ENCODE results near the gene TNFSF15. TPM values are rescaled to one million over a fixed set of nuclear protein-coding genes. Genes with fewer than 3 reads are reported as not detected.
"Not testable (repeated sequence)": the region's sequence is repeated elsewhere in the genome, so short reads cannot be mapped to it uniquely, and the experiment has no call there.

Gene TNFSF15
- total RNA-seq, 2 donors from 2014 or later: 1.7 to 9.0 TPM

GRCh38 chr9:114745108-114745848 lies 60.6 kb downstream of the TNFSF15 start:
- Histone ChIP-seq H3K36me3 (no peaks in the 10 kb centered on the region), H3K9me3 (no peaks in the 10 kb centered on the region), H3K27ac (no peak overlapping the region), H3K27me3 (replicated peaks; ENCODE audit: insufficient read depth) (no peaks in the 10 kb centered on the region), H3K4me3 (no peak overlapping the region), H3K4me1 (replicated peaks) (no peaks in the 10 kb centered on the region)
- 62% methylated on average over 6 of the region's 6 CpGs for WGBS
- TF ChIP-seq POLR2A (IDR thresholded peaks at IDR 0.05) (no peak), POLR2AphosphoS5 (IDR thresholded peaks at IDR 0.05) (no peak)
- TF ChIP-seq, protein P1, sequence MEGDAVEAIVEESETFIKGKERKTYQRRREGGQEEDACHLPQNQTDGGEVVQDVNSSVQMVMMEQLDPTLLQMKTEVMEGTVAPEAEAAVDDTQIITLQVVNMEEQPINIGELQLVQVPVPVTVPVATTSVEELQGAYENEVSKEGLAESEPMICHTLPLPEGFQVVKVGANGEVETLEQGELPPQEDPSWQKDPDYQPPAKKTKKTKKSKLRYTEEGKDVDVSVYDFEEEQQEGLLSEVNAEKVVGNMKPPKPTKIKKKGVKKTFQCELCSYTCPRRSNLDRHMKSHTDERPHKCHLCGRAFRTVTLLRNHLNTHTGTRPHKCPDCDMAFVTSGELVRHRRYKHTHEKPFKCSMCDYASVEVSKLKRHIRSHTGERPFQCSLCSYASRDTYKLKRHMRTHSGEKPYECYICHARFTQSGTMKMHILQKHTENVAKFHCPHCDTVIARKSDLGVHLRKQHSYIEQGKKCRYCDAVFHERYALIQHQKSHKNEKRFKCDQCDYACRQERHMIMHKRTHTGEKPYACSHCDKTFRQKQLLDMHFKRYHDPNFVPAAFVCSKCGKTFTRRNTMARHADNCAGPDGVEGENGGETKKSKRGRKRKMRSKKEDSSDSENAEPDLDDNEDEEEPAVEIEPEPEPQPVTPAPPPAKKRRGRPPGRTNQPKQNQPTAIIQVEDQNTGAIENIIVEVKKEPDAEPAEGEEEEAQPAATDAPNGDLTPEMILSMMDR (IDR thresholded peaks at IDR 0.05): no peak
- intact Hi-C loops (cut with DNase I): no loop called here
- no peak for DNase-seq (ENCODE audit: low spot score)

DNA sequence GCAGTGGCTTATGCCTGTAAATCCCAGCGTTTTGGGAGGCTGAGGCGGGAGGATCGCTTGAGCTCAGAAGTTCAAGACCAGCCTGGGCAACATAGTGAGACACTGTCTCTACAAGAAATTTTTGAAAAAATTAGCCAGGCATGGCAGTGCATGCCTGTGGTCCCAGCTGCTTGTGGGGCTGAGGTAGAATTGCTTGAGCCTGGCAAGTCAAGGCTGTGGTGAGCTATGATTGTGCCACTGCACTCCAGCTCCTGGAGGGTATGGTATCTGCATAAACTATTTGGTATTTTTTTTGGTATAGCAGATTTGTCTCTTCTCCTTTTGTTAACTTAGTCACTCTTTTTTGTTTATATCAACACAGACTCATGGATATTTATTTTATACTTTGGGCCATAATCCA lies 62.4 kb downstream of the TNFSF15 start:
- Histone ChIP-seq H3K36me3 (no peaks in the 10 kb centered on the region), H3K4me3 (no peak overlapping the region), H3K27ac (no peak overlapping the region), H3K4me1 (replicated peaks) (no peaks in the 10 kb centered on the region), H3K9me3 (no peaks in the 10 kb centered on the region), H3K27me3 (replicated peaks; ENCODE audit: insufficient read depth) (no peaks in the 10 kb centered on the region)
- DNase-seq (ENCODE audit: low spot score): no peak
- WGBS: 97% methylated on average over 3 of the region's 3 CpGs
- no peak for TF ChIP-seq POLR2AphosphoS5 (IDR thresholded peaks at IDR 0.05)
- TF ChIP-seq, protein P1 (IDR thresholded peaks at IDR 0.05): no peak
- TF ChIP-seq POLR2A (IDR thresholded peaks at IDR 0.05): no peak
- intact Hi-C loops (cut with DNase I): loop anchor here (2.0 kb wide), 1 partner anchor 777 kb away; no protein-coding TSS in a partner anchor

DNA sequence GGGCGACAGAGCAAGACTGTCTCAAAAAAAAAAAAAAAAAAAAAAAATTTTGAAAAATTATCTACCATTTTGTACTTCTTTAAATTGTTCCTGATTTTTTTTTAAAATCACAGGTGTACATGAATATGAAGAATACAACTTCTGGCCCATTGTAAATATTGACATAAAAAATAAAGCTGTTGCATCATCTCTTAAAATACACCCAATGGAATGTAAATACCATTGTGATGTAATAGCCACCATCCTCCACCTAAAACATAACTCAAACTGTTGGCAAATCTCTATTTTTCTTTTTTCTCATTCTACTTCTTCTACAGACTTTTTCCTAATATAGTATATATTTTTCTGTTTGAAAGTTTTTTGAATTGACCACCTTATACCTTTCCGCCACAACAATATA lies 62.9 kb downstream of the TNFSF15 start:
- intact Hi-C loops (cut with DNase I): loop anchor here (2.0 kb wide), 1 partner anchor 778 kb away; no protein-coding TSS in a partner anchor
- TF ChIP-seq, protein P1 (IDR thresholded peaks at IDR 0.05): no peak
- TF ChIP-seq POLR2A (IDR thresholded peaks at IDR 0.05): no peak
- no peak for TF ChIP-seq POLR2AphosphoS5 (IDR thresholded peaks at IDR 0.05)
- Histone ChIP-seq H3K27ac (no peak overlapping the region), H3K27me3 (replicated peaks; ENCODE audit: insufficient read depth) (no peaks in the 10 kb centered on the region), H3K4me3 (no peak overlapping the region), H3K36me3 (no peaks in the 10 kb centered on the region), H3K4me1 (replicated peaks) (no peaks in the 10 kb centered on the region), H3K9me3 (no peaks in the 10 kb centered on the region)
- no peak for DNase-seq (ENCODE audit: low spot score)
- WGBS: 99% methylated on average over 2 of the region's 2 CpGs

DNA sequence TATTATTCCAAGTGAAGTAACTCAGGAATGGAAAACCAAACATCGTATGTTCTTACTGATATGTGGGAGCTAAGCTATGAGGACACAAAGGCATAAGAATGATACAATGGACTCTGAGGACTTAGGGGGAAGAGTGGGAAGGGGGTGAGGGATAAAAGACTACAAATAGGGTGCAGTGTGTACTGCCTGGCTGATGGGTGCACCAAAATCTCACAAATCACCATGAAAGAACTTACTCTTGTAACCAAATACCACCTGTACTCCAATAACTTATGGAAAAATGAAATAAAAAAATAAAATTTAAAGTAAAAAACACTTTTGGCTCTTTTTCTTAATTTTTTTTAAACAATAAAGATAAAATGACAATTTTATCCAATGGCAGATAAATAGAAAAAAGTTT lies 64.3 kb downstream of the TNFSF15 start:
- H3K27ac ChIP-seq; H3K4me3 ChIP-seq; H3K36me3 ChIP-seq; H3K4me1 ChIP-seq (replicated peaks); H3K9me3 ChIP-seq; H3K27me3 ChIP-seq (replicated peaks; ENCODE audit: insufficient read depth); intact Hi-C loops (cut with DNase I); DNase-seq (ENCODE audit: low spot score): not testable (repeated sequence)
- WGBS: 93% methylated on average over 1 of the region's 1 CpG

- intact Hi-C loops (cut with DNase I): loop anchor here (2.0 to 5.0 kb wide), 2 partner anchors 174 to 274 kb away; no protein-coding TSS in a partner anchor
- Histone ChIP-seq H3K4me3 (no peak overlapping the region), H3K9me3 (no peaks in the 10 kb centered on the region), H3K27ac (no peak overlapping the region), H3K4me1 (replicated peaks) (no peaks in the 10 kb centered on the region), H3K27me3 (replicated peaks; ENCODE audit: insufficient read depth) (no peaks in the 10 kb centered on the region), H3K36me3 (no peaks in the 10 kb centered on the region)
- peak; percentile 66 for DNase-seq (ENCODE audit: low spot score)
- TF ChIP-seq POLR2A (IDR thresholded peaks at IDR 0.05) (no peak), POLR2AphosphoS5 (IDR thresholded peaks at IDR 0.05) (peak; percentile 64)
- TF ChIP-seq, protein P1 (IDR thresholded peaks at IDR 0.05): peak; percentile 75 to 94 (median 92)
- 34% methylated on average over 8 of the region's 8 CpGs for WGBS
Observed at GRCh38 chr9:114738581-114739316, 67.1 kb downstream of the TNFSF15 start.
